ENCODE results near the gene ARHGAP42. TPM values are rescaled to one million over a fixed set of nuclear protein-coding genes. Genes with fewer than 3 reads are reported as not detected.

The ARHGAP42 gene
- total RNA-seq, 2 donors from 2014 or later, result 1.6 to 5.1 TPM

DNA sequence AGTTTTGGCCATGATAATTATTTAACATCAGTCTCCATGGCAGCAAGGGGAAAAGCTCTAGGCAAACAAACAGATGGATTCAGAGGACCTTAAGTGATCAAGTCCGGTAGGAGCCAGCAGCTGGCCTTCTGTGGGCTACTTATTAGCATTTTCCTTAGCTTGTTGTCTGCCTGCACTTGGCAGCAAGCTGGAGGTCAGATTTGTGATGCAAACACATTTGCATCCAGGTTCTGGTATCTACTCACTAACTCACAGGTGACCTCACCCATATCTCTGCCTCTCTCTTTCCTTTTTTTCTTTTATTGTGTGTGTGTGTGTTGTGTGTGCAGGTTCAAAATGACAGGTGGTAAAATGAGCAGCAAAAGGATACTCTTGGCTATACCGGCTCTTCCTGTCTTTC lies 32.3 kb downstream of the ARHGAP42 start:
- no peak overlapping the region for H3K4me3 Mint-ChIP-seq
- DNase-seq (ENCODE audit: low spot score) (no peak), ATAC-seq (no peak)
- no peaks in the 10 kb centered on the region for H3K9me3 Mint-ChIP-seq
- no peak overlapping the region for H3K27ac Mint-ChIP-seq
- no peaks in the 10 kb centered on the region for H3K27me3 Mint-ChIP-seq
- H3K4me1 Mint-ChIP-seq (ENCODE audit: low read depth in 2 of 2), result no peaks in the 10 kb centered on the region
- no peaks in the 10 kb centered on the region for H3K36me3 Mint-ChIP-seq

DNA sequence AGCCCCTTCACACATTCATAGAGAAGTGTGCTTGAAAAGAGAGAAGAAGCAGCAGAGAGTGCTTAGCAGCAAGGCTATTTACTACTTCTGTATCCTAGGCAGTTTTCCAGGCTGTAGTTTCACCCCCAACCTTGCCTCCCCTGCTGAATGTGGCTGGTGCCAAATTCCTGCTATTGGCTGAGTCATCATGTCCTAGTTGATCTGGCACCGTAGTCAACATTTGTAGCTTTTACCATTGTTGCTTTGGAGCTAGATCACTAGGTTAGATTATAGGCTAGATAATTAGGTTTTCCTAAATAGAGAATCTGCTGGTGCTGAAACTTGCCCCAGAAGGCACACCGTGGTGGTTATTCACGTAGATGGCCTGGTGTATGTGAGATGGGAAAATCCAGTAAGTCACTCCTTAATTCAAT lies 32.7 kb downstream of the ARHGAP42 start:
- no peak for DNase-seq (ENCODE audit: low spot score)
- no peaks in the 10 kb centered on the region for H3K27me3 Mint-ChIP-seq
- no peak overlapping the region for H3K4me3 Mint-ChIP-seq
- ATAC-seq, result no peak
- no peaks in the 10 kb centered on the region for H3K9me3 Mint-ChIP-seq
- H3K36me3 Mint-ChIP-seq, result no peaks in the 10 kb centered on the region
- H3K4me1 Mint-ChIP-seq (ENCODE audit: low read depth in 2 of 2), result no peaks in the 10 kb centered on the region
- no peak overlapping the region for H3K27ac Mint-ChIP-seq

DNA sequence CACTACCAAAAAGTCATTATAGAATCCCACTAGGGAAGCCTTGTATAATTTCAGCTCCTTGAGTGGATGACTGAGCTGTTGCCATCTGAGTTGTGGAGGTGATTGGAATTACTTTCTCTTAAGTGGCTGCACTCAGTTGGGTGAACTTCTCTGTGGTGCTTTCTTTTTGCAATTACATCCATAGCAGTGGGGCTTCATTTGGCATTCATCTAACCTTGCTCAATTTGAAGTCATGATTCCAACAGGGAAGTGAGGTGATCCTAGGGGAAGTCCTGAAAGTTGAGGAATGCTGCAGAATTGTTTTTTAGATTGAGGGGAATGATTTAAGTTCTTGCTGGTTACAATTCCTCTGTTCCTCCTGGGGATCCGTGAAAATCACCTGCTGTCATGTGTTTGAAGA lies 39.6 kb downstream of the ARHGAP42 start:
- Mint-ChIP-seq H3K36me3 (no peaks in the 10 kb centered on the region), H3K27ac (no peak overlapping the region), H3K4me3 (no peak overlapping the region), H3K9me3 (no peaks in the 10 kb centered on the region), H3K27me3 (no peaks in the 10 kb centered on the region), H3K4me1 (ENCODE audit: low read depth in 2 of 2) (no peaks in the 10 kb centered on the region)
- DNase-seq (ENCODE audit: low spot score) (no peak), ATAC-seq (no peak)

DNA sequence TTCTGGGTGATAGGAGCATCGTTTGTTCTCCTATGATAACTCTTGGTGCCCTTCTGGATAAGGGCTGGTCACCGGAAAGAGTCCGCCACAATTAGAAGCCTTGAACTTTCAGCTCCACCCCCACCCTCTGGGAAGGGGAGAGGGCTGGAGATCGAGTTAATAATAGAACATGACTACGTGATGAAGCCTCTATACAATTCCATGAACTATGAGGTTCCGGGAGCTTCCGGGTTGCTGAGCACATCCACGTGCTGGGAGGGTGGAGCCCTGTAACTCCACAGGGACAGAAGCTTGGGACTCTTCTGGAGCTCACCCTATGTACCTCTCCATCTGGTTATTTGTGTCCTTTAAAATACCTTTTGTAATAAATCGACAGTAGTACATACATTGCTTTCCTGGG lies 40.3 kb downstream of the ARHGAP42 start:
- H3K4me1 Mint-ChIP-seq (ENCODE audit: low read depth in 2 of 2), result no peaks in the 10 kb centered on the region
- ATAC-seq, result no peak
- DNase-seq (ENCODE audit: low spot score), result no peak
- no peak overlapping the region for H3K4me3 Mint-ChIP-seq
- H3K9me3 Mint-ChIP-seq, result no peaks in the 10 kb centered on the region
- no peaks in the 10 kb centered on the region for H3K36me3 Mint-ChIP-seq
- H3K27me3 Mint-ChIP-seq, result no peaks in the 10 kb centered on the region
- H3K27ac Mint-ChIP-seq, result no peak overlapping the region

DNA sequence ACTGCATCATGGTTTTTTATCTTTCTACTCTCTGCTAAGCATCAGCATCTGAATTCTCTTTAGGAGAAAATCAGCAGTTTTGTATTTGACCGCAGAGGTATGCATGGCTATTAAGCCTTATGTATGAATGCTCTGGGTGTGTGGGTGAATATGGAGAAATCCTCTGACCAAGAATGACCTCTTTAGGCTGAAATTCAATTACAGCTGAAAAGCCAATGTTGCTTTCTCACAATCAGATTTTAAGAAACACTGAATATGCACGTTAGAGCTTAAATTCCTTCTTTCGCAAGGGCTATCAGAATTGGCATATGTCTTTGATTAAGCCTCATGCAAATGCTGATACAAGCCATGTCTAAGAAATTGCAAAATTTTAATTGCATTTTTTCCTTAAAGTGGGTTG lies 43.2 kb downstream of the ARHGAP42 start:
- Mint-ChIP-seq H3K4me3 (no peak overlapping the region), H3K9me3 (no peaks in the 10 kb centered on the region), H3K36me3 (no peaks in the 10 kb centered on the region), H3K27me3 (no peaks in the 10 kb centered on the region), H3K27ac (no peak overlapping the region), H3K4me1 (ENCODE audit: low read depth in 2 of 2) (peaks cover 3 to 5% of the 10 kb centered on the region in 2 donors)
- DNase-seq (ENCODE audit: low spot score) (no peak), ATAC-seq (no peak)

DNA sequence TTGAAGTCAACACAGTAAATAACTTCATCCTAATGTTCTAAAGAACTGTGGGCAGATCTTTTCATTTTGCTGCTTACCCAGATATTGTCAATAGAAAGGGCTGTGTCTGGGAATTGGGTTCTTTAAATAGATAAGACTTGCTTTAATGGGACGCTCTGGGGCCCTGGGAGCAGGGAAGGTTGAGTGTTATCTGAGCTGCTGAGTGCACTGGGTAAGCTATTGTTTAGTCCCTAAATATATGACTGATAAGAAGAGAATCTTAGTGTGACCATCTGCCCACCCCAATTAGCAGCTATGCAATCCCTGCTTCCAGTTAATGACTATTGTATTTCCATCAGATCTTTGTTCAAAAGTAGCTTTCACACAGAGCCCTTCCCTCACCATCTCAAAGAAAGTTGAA lies 44.4 kb downstream of the ARHGAP42 start:
- ATAC-seq (no peak), DNase-seq (ENCODE audit: low spot score) (no peak)
- H3K36me3 Mint-ChIP-seq, result no peaks in the 10 kb centered on the region
- H3K9me3 Mint-ChIP-seq, result no peaks in the 10 kb centered on the region
- H3K27ac Mint-ChIP-seq, result no peak overlapping the region
- H3K4me1 Mint-ChIP-seq (ENCODE audit: low read depth in 2 of 2), result peaks cover 3 to 6% of the 10 kb centered on the region in 2 donors
- H3K4me3 Mint-ChIP-seq, result no peak overlapping the region
- H3K27me3 Mint-ChIP-seq, result no peaks in the 10 kb centered on the region

DNA sequence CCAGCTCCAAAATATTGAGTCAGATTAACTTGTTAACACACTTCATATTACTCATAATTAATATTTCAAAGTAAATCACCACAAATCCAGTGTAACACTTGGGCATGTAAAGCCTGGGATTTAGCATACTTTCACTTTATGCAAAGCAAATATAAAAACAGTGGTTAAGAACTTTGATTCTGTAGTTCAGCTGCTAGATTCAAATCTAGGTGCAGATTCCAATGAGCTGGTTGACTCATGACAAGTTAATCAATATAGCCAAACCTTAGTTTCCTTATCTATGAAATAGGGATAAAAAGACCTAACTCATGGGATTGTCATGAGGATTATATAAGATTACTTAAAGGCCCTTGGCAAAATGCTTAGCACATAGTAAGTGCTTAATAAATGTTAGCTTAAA lies 45.9 kb downstream of the ARHGAP42 start:
- Mint-ChIP-seq H3K4me1 (ENCODE audit: low read depth in 2 of 2) (peaks cover 3 to 6% of the 10 kb centered on the region in 2 donors), H3K9me3 (no peaks in the 10 kb centered on the region), H3K36me3 (no peaks in the 10 kb centered on the region), H3K27me3 (no peaks in the 10 kb centered on the region), H3K27ac (no peak overlapping the region), H3K4me3 (no peak overlapping the region)
- DNase-seq (ENCODE audit: low spot score), result no peak
- no peak for ATAC-seq

DNA sequence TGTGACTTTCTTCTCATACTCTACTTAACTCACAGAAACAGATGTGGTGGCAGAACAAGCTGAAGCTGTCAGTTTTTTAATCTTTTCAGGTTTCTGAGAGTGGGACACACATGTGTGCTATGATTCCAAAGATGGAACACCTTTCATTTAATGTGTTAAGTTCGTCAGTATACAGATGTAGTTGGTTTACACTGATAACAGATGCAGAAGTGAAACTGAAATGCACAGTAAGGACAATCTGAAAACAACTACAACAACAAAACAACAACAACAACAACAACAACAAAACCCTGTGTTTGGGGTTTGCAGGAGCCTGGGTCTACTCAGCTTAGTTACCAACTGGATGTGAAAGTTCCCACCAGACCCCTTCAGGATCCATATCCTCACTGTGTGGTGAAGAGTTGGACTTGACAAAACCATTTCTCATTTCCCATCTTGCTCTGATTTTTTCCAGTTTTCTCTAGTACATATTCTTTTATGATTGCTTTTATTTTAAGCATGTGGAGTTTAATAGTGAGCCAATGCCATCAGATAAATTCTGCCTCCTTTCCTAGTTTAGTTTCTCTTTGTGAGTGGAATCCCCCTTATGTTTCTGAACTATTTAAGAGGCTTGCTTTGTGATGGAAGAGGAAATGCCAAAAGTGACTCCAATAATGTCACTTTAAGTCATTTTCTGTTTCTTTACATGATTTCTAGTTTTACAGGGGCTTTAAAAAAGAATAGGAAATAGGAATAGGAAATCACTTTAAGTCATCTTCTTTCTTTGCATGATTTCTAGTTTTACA lies 47.8 kb downstream of the ARHGAP42 start:
- Mint-ChIP-seq H3K9me3 (no peaks in the 10 kb centered on the region), H3K27ac (no peak overlapping the region)

DNA sequence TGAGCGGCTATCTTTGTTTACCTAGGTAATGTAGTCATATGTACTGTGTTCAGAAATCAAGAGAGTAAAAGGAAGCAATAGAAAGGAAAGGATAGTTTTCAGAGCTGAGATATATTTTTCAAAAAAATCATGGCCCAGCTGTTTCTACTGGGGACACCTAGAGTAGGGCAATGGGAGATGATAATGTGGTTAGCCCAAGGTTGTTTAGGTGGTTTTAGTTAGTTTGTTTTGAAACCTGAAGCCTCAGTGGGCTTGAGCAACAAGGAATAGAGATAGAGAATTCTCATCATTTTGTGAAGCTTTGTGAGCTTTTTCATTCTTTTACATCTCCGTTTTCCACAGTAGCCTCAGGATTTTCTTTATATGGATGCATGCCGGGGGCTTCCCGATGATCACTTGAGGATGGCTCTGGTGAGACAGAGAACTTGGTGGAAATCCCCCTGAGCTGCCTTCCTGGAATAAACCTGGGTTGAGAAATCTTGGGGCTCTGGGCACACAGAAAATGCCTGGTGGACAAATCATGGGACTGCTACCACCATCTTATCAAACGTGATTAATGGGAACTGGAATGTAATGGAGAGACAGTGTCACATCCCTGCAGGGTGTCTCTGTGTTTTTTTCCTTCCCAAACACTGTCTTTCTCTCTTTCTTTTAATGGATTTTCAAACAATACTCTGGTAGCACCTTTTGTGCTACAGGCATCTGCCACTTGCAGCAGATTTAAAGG lies 49.0 kb downstream of the ARHGAP42 start:
- H3K4me1 Mint-ChIP-seq (ENCODE audit: low read depth in 2 of 2), result peaks cover 6 to 9% of the 10 kb centered on the region in 2 donors
- H3K27ac Mint-ChIP-seq, result no peak overlapping the region
- H3K27me3 Mint-ChIP-seq, result no peaks in the 10 kb centered on the region
- no peak for ATAC-seq
- no peak overlapping the region for H3K4me3 Mint-ChIP-seq
- H3K9me3 Mint-ChIP-seq, result no peaks in the 10 kb centered on the region
- no peak for DNase-seq (ENCODE audit: low spot score)
- H3K36me3 Mint-ChIP-seq, result no peaks in the 10 kb centered on the region

More for the DNA sequence above, 47.8 kb downstream of the ARHGAP42 start:
- Mint-ChIP-seq H3K27me3 (no peaks in the 10 kb centered on the region), H3K36me3 (no peaks in the 10 kb centered on the region), H3K4me3 (no peak overlapping the region), H3K4me1 (ENCODE audit: low read depth in 2 of 2) (peaks cover 3 to 6% of the 10 kb centered on the region in 2 donors)
- ATAC-seq, result no peak
- no peak for DNase-seq (ENCODE audit: low spot score)

DNA sequence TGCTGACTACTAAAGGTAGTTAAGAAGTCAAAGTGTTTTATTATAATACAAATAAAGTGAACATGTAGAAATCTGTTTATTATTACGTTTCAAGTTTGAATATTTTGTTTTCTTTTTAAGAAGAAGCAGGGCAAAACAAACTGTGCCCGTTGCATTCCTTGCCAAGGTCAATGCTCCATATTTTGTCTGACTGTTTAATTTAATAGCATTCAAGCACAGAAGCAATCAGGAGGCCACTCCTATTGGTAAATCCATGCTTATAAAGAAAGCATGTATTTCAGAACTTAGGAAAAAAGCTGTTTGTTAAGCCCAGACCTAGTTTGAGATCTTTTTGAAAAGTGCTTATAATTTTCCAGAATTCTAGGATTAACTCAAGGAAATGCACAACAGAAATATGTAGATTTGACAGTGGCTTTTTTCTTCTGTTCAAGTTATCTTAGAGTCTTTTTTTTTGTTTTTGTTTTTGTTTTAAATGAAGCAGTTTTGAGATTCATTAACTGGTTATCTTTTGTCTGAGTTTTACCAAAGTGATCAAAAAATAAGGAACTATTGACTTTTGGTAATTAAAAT lies 51.7 kb downstream of the ARHGAP42 start:
- Mint-ChIP-seq H3K4me1 (ENCODE audit: low read depth in 2 of 2) (peaks cover 6 to 13% of the 10 kb centered on the region in 2 donors), H3K27ac (no peak overlapping the region), H3K9me3 (no peaks in the 10 kb centered on the region), H3K4me3 (no peak overlapping the region), H3K27me3 (no peaks in the 10 kb centered on the region), H3K36me3 (no peaks in the 10 kb centered on the region)
- DNase-seq (ENCODE audit: low spot score) (no peak), ATAC-seq (no peak)

DNA sequence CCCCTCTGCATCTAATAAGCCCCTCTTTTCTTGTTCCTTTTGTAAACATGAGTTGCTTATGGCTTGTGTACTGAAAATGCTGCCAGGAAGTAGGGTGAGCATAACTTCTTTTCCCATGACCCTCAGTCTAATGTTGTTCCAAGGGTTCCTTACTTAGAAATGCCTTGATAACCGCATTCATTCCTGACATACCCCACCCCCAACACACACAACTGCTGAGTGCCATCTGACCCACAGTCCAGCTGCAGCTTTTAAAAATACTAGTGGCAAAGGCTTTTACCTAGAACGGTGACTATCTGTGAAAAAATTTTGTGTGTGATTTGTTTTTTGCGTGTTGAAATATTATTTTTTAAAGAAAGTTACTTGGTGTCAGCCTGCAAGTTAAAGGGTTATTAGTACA lies 52.6 kb downstream of the ARHGAP42 start:
- no peak overlapping the region for H3K27ac Mint-ChIP-seq
- ATAC-seq (no peak), DNase-seq (ENCODE audit: low spot score) (no peak)
- no peak overlapping the region for H3K4me3 Mint-ChIP-seq
- H3K9me3 Mint-ChIP-seq, result peaks cover under 1% of the 10 kb centered on the region
- H3K27me3 Mint-ChIP-seq, result no peaks in the 10 kb centered on the region
- H3K4me1 Mint-ChIP-seq (ENCODE audit: low read depth in 2 of 2), result peaks cover 6 to 13% of the 10 kb centered on the region in 2 donors
- H3K36me3 Mint-ChIP-seq, result no peaks in the 10 kb centered on the region

DNA sequence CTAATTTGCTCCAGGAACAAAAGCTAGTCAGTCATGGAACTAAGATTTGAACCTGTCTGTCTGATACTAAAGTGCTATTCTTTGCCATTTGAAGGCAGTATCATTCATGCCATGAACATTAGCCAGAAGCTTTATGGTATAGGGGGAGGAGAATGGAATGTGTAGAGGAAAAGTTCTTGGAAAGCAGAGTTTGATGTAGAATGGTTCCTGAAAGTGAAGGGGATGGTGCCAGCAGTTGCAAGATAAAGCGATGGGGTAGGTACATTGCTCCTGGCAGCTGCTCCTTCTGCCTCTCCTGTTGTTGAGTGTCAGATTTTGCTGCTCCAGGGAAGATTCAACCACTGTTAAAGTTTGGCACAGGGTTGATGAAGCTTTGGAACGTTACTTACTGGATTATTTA lies 53.4 kb downstream of the ARHGAP42 start:
- Mint-ChIP-seq H3K27ac (no peak overlapping the region), H3K4me3 (no peak overlapping the region), H3K4me1 (ENCODE audit: low read depth in 2 of 2) (peaks cover 0 to 12% of the 10 kb centered on the region in 2 donors), H3K27me3 (no peaks in the 10 kb centered on the region), H3K36me3 (no peaks in the 10 kb centered on the region), H3K9me3 (peaks cover 4% of the 10 kb centered on the region)
- ATAC-seq (no peak), DNase-seq (ENCODE audit: low spot score) (no peak)

DNA sequence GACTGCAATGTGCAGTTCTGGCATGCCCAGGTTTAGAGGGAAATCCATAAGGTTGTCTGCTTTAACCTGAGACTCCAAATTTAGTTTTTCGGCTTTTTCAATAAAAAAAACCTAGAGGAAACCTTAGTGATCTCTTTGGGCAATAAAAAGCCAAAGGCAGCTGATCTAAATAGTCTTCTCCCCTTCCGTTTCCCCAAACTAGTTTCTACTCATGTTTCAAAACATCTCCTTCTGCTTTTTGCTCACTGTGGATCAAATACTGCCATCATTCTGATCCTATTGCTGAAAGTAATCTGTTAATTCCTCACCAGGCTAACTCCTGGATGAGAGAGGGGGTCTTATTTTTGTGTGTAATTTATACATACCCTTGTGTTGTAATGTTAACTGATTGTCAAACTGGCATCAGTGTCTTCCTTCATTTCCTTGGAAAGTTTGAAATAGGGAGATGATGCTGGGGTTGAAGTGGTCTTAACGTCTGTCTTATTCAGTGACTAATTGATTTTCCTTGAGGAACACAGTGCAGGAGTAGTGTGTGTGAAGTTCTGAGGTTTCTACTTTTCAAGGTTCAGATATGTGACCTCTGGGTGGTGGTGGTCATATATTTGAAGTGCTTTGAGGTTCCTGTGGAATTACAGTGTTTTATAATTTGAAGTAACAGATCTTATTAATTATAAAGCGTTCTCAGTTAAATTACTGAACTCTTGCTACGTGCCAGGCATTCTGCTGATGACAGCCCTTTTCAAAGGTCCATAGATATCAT lies 55.0 kb downstream of the ARHGAP42 start:
- Mint-ChIP-seq H3K4me1 (ENCODE audit: low read depth in 2 of 2) (peaks cover 0 to 12% of the 10 kb centered on the region in 2 donors), H3K9me3 (peaks cover 4% of the 10 kb centered on the region), H3K27ac (no peak overlapping the region), H3K36me3 (no peaks in the 10 kb centered on the region), H3K4me3 (no peak overlapping the region), H3K27me3 (no peaks in the 10 kb centered on the region)
- ATAC-seq (no peak), DNase-seq (ENCODE audit: low spot score) (no peak)

DNA sequence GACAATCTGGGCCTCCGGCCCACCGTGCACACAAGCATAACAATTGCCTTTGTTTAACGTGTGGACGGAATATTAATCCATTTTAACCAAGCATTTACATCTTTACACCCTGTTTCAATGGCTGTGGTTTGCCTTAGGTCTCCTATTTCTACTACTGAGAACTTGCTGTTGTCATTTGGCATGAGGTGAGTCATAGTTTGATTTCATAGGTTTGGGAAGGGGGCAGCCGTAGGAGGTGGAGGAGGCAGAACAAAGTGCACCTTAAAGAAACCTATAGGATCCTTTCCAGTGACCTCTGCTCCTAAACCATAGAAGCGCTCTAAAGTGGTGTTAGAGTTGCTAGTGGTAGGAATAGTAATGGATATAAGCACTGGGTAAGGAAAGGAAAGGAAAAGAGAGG lies 59.4 kb downstream of the ARHGAP42 start:
- Mint-ChIP-seq H3K27me3 (no peaks in the 10 kb centered on the region), H3K4me3 (no peak overlapping the region), H3K9me3 (peaks cover 10% of the 10 kb centered on the region), H3K36me3 (peaks cover 10% of the 10 kb centered on the region), H3K4me1 (ENCODE audit: low read depth in 2 of 2) (peaks cover 4 to 5% of the 10 kb centered on the region in 2 donors), H3K27ac (no peak overlapping the region)
- no peak for DNase-seq (ENCODE audit: low spot score)
- no peak for ATAC-seq

Measured in natural killer cell treated with Interleukin-12 subunit alpha and Interleukin-12 subunit beta and Interleukin-15 and Interleukin-18, amount 100 ng/mL, for 72 hours (primary cell).